Activated CD8-positive, alpha-beta memory T cell treated with anti-CD3 and anti-CD28 coated beads for 1 hour (primary cell): ENCODE results near the gene BGN.

Experiments
- DNase-seq, 2 donors: peaks; one replicate each; pipeline ENCODE4 v3.0.0-alpha.2; 2020; ENCODE audit warnings: low read depth in 1 of 2; ENCODE audit errors: extremely low read depth in 1 of 2

BGN gene

DNA sequence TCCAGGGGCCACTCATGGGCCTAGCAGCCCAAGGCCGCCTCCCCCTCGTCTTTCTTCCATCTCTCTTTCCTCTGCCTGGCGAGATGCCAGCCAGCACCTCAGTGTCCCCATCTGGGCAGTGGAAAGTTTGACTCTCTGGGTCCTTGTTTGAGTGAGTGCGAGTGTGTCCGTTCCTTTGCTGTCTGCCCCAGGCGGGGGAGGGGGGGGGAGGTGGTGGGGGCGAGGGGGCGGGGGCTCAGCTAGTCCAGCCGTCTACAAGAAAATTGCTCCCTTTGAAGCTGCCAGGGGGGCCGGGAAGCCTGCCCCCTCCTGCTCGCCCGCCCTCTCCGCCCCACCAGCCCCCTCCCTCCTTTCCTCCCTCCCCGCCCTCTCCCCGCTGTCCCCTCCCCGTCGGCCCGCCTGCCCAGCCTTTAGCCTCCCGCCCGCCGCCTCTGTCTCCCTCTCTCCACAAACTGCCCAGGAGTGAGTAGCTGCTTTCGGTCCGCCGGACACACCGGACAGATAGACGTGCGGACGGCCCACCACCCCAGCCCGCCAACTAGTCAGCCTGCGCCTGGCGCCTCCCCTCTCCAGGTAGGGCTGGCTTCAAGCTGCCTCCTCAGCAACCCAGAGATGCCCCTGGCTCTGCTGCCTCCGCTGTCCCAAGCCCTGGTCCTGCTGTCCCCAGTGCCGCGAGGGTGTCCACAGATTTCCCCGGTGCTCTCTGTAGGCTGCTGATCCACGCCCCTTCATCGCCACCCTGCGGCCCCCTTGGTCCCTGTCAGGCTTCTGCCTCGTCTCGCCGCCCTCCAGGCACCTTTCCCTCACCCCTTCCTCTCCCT, at the start of gene BGN:
TSS of gene BGN (plus strand) at position 440 of the 821 bp plus-strand sequence. CDS start 9,652 bp downstream, outside the sequence.
- no peak for DNase-seq

DNA sequence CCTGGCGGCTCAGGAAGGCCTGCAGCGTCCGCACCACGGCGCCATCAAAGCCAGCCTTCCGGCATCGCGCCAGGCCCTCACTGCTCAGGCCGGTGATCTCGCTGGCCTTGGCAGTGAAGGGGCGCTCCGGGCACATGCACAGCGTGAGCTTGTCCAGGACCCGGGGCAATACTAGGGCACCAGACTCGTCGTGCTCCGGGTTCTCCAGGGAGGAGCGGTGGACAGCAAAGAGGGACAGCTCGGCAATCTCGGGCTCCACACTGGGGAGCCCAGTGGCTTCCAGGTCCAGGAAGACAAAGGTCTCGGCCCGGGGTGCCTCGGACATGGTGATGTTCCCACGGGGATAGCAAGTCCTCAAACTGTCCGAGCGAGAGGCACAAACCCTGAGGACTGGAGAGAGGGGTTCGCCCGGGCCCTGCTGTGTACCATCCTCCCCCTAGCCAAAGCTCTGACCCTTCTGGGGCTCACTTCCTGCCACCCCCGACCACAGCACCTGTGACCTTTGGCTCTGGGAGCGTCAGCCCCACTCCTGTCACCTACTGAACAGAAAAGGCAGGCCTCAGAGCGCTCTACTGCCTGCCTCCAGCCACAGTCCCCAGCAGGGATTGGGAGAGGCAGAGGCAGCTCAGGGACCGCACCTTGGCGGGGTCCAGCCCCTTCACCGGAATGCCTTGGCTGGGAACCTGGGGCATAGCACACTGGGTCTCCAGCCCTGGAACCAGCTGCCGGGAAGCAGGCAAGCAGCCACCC, 49.5 kb upstream of the BGN start:
- no peak for DNase-seq

DNA sequence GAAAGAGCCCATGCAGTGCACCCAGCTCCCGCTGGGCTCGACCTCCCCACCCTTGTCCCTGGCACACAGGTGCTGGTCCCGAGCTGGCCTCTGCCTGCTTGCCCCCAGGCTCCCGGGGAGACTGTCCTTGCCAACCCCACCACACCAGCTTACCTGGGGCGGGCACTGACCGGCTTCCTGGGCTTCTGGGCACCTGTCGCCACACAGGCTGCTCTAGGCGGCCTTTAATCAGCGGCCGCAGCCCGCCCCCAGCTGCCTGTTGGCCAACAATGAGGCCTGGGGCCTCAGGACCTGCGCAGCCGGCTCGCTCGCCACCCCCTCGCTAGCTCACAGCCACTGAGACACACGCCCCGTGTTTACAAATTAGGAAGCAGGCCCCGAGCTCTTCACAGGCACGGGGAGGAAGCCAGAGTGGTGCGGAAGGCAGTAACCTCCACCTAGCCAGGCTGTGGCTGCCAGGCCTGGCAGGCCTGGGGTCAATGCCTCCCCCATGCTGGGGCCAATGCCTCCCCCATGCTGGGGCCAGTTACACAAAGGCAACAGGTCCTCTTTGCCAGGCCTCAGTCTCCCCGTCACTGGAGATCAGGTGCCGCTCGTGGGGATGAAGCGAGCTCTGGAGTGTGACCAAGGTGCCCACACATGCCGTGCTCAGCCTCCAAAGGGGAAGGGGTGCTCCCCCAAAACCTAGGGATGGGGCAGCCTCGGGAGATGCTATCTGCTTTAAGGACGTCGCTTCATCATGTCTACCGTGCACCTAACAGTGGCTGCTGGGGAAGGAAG, 48.7 kb upstream of the BGN start, which contains the start of gene TREX2:
TSS of gene TREX2 (minus strand) at position 201 of the 780 bp plus-strand sequence. CDS start 626 bp downstream, outside the sequence.
- DNase-seq: no peak

DNA sequence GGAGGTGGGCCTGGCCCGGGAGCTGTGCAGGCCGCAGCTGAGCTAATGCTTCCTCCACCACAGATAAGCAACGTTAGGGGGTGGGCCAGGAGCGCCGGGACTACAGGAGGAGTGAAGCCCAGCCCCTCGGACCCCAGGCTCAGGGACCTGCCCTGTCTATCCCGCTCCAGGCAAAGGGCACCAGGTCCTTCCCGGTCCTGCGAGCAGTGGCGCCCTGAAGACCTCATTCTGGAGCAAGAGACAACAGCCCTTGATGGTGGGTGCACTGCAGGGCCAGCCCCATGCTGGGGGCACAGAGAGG, 48.2 kb upstream of the BGN start:
- DNase-seq: no peak

DNA sequence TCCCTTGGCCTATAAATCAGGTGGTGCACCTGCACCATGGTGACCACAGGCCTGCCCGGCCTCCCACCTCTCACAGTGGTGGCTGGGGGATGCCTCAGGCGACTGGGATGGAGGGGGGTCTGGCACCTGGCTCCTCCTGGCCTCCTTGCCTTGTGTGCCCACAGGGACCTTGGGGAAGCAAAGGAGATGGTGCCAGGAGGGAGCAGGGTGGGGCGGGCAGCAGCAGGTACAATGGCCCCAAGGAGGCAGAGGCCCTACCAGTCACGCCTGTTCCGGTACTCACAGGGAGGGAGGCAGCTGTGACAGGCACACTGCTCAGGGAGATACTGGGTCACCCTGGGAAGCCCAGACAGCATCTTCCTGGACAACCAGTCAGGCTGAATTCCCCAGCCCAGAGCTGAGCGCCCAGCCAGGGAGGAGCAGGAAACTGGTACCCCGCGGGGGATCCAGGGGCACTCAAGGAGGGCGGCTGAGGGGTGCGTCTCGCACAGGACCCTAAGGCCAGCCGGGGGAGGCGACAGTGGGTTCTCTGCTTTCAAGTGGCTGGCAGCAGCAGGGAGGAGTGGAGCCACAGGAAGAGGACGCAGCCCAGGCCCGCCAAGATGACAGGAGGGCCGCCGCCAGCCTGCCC, 47.7 kb upstream of the BGN start:
- DNase-seq: no peak

DNA sequence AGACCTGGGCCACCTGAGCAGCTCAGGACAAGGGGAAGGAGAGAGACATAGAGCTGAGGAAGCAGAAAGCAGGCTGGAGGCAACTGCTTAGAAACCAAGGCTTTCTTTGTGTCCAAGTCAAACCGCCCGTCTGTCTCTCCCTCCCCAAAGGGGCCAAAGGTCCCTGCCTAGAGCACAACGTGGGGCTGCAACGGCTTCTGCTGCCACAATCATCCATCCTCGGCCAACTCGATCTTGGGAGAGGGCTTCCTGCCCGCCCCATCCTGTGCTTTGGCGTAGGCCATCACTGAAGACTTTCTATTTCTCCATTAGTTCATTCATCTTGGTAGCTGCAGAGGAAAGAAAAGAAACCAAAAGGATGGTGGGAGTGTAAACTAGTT, 47.2 kb upstream of the BGN start:
- no peak for DNase-seq

DNA sequence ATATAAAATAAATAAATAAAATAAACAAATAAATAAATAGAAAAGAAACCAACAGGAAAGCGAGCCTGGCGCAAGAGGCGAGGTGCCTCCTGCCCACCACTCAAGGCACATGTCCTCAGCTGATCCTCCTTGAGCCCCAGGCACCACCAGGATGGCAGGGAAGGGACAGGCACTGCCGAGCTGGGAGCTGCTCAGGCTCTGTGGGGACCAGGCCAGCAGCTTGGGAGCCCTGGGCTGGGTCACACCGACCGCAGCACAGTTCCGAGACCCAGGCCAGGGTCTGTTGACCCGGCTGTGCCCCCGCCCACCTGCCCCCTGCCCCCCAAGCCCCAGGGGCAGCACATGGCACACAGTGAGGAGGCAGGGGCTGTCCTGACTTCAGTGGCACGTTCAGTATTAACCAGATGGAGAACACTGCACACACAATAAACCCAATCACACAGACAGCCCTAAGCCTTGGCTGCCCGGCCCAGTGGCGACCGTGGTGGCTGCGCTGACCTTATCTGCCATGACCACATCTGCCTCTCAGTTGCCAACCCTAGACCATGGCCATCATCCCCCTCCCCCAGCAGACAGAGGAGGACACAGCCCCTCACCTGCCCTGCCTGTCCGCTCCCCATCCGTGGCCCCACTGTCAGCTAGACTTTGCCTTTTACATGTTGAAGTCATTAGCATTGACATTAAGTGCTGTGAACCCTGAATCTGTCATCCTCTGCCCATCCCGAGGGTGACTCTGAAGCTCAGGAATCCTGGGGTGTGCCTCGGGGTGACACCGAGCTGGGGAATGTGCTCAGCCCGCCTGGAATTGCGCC, 46.0 kb upstream of the BGN start:
- DNase-seq: no peak

DNA sequence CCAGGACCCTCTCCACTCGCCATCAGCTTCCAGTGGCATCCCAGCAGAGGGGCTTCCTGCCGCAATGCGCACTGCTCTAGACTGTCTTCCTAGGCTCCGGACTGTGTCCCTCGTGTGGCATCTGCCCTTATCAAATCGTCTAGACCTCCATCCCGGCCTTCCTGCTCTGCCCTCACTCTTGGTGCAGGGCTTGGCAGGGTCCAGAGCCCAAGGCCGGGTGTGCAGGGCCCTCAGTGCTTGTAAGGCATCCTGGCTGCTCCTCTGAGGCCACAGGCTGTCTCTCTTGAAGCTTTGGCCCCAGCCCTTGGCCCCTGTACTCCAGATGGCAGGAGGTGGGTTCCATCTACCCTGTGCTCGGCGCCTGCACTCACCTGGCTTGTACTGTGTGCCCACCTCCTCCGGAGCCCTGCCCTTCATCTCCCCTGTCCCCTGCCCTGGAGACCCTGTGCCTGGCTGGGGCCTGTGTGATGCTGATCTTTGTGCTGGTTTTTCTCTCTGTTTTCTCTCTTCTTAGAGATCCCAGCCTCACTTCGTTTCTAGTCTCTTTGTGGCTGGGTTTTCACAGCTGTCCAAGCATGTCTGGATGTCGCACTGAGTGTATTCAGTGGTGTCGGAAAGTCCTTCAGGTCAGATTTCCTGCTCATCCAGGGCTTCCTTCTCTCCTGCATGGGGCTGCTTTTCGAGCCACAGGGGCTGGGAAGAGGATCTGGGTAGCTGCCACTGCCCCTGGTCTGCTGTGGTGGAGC, 45.2 kb upstream of the BGN start:
- no peak for DNase-seq

DNA sequence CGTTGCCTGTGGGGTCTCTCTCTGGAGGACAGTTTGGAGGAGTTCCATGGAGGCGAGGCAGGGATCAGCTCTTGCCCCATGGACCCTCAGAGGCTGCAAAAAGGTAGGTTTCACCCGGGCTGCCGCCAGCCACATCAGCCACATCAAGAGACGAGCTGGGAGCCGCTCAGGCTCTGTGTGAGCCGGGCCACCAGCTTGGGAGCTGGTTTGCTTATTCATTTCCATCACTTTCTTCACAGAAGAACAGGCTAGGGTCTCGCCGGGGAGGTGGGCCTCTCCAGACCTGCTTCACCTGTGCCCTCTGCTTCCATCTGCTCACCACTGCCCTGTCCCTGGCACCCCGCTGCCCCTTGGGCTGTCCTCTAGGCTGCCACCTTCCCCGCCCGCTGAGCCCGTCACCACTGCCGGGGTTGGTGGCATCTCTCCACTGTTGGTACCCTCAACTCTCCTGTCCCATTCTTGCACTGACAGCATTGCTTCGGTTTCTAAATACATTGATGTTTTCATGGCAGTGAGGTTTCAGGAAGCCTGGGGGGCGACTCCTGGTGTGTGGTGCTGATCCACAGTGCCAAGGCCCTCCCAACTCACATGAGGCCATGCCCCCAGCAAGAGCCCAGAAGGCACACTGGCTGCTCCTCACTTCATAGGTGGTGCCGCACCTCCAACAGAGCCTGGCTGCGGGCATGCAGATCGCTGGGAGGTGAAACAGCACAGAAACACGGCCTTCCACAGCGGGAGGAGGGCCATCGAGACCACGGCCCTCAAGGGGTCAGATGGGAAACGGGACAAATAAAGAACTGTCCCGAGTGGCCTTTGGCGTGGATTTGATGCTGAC, 44.4 kb upstream of the BGN start:
- no peak for DNase-seq

DNA sequence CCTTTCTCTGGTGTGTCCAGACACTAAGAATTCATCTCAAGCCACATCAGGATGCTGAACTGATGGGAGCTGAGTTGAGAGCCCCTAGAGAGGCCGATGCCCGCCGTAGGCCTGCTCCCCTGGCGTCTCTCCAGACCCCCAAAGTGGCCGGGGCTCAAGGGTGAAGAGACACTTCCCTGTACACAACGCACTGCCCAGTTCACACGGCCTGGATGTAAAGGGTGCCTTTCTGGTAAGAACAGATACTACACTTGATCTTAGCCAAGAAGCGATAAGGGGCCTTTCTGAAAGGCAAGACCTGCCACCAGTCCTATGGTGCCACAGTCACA, 43.9 kb upstream of the BGN start:
- no peak for DNase-seq

DNA sequence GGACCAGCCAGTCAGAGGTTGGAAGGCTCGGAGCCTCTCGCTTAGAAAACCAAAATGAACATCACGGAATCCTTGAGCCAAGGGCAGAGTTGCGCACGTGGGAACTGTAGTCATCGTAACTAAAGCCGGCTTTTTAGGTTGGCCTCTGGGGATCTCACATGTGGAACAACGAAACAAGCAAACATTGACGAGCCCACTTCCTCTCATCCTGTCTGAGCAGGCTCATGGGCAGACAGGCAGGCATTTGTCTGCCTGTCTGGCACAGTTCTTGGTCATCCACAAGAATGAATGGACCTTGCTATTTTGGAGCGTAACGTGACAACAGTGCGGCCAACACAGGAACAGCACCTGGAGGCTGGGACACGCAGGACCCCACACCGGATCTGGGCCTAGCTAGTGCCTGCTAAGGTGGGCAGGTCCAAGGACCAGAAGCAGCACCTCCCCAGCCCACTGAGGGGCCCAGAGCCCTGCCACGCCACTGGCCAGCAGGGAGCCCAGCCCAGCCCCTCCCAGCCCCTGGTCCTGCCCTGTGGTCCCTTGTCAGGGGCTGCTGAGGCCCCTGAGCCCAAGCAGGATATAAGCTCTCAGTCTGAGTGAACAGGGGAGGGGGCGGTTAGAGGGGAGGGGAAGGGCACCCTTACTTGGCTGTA, 39.8 kb upstream of the BGN start:
- no peak for DNase-seq

DNA sequence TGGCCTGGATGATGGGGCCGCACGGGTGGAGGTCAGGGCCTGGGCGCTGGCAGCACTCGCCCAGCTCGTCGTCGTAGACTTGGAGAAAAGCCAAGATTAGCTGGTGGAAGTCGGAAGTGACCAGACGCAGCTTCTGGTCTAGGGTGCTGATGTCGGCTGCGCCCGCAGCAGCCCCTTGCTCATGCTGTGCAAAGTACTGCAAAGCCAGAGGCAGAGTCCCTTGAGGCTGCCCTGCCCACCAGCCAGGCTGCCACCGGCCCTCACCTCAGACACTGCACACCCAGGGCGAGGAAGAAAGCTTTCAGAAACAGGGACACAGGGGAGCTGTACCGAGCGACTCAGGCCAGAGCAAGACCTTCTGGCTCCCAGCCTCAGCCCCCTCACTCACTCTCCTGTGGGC, 39.2 kb upstream of the BGN start:
- DNase-seq: no peak

DNA sequence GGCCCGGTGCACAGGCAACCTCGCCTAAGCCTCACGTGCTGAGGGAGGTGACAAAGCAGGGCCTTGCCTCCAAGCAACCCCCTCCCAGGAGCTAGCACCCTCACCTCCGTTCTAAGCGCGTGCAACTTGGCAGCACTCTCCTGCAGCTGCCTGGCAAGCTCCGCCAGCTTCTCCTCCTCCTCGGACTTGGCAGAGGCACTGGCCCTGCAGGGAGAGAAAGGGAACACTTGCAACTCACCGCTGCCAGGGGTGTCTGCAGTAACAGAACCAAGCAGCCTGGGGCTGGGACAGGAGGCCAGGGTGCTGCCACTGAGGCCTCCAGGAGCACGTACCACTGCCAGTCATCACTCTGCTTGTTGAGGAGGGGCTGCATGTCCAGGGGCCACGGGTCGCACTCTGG, 38.6 kb upstream of the BGN start:
- DNase-seq: no peak

DNA sequence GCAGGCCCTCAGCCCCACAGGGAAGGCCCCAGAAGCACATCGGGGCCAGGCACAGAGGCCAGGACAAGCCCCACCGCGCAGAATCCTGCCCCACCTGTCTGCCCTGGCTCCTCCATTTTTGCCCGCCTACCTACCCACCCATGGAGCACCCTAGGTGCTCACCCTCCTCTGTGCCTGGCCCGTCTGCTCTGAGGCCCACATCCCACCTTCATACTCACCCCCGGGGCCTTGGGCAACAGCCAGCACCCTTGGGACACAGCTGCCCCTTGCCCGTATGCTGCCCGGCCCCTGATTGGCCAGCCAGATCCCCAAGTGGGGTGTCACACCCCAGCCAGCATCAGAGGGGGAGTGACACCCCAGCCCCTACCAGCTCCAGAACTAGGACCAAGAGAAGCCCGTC, 38.1 kb upstream of the BGN start:
- DNase-seq: no peak

DNA sequence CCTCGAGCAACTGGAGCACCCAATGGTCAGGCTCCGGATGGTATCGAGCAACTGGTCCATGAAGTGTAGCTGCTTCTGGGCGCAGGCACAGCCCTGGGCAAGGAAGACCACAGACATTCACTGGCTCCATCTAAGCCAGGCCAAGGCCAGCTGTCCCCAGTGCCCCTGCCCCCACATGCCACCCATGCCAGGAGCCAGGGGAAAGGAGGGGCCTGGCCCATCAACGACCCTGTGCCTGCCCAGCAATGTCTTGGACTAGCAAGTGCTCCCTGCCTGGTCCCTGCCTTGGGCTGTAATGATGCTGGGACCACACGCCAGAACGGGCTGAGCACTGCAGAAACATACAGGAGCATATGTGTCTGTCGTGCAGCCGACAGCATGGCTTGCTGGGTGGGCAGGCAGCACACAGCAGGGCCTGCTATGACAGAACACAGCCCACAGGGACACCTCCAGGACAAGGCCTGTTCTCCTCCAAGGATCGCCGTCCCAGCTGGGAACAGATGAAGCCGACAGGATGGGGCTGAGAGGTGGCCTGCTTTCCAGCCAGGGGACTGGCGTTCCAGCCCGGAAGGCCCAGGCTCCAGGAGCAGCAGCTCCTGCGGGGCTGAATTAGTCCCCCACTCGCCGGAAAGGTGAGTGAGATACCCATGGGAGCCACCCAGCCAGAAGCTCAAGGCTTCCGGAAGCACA, 37.5 kb upstream of the BGN start:
- no peak for DNase-seq

DNA sequence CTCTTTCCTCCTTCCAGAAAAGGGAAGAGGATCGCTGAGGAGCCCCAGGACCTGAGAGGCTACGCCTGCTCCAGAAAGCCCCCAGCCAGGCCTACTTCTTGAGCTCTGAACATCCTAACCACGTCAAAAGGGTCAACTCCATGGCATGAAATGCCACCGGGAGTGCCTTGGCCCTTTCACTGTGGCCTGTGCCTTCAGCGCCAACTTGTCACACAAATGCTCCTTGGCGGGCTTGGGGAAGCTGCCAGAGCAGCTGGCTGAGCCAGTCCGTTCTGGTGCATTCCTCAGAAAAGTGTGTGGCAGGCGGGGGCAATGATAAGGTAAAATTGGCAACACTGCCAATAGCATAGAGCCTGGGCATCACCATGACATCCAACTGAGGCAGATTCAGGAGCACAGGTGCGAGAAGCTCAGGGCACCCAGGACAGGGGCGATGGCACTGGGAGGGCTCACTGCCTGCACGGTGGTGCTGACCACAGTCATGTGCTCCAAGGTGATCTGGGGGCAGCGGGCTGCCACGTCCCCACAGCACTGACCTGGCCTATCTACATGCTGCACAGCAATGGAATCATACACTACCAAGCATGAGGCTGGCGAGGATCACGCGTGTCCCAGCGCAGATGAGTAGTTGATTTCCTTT, 36.8 kb upstream of the BGN start:
- no peak for DNase-seq

DNA sequence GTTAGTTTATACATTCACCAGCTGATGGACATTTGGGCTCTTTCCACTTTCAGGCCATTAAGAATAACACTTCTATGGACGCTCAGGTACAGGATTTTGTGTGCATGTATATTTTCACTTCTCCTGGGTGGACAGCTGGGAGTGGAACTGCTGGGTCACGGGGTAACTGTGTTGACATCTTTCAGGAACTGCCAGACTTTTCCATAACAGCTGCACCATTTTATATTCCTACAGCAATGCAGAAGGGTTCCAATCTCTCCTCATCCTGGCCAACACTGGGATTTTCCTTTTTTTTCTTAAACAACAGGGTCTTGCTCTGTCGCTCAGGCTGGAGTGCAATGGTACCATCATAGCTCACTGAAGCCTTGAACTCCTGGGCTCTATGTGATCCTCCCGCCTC, 36.3 kb upstream of the BGN start:
- no peak for DNase-seq
